K562 (cell line): ENCODE measurements around the gene ST6GALNAC3. TPM values are rescaled to one million over a fixed set of nuclear protein-coding genes. Genes with fewer than 3 reads are reported as not detected.

Source experiments
- ATAC-seq: fragments of 200-7000 bp; cut with Tn5 transposase; 3 replicates; pipeline ENCODE4 v1.9.1; 2020; ENCODE audit warnings: moderate library complexity
- BruUV-seq: library from RNA; stranded (reverse); fragments of 400-500 nt; replicated peaks from 2 replicates; lab custom pipeline; 2021; lab: Mats Ljungman, UMichigan
- CTCF ChIA-PET: fragments of 300-600 bp; formaldehyde crosslinking; extraction: SDS; loops from one replicate; lab custom pipeline; 2021; ENCODE audit warnings: low intra/inter-chr PET ratio; lab: Yijun Ruan, JAX
- POLR2A ChIA-PET: fragments of 300-600, 350-650 bp; sonication (Branson Sonifier 250); formaldehyde crosslinking; extraction: SDS; loops from one replicate; lab custom pipeline; 2021; ENCODE audit warnings: antibody characterized with exemption, inconsistent platforms; lab: Yijun Ruan, JAX
- DNase-seq, 4 experiments: peaks; one replicate each; pipeline versions ENCODE4 v3.0.0 to v3.0.0-alpha.2; 2011 to 2018; ENCODE audit warnings: low spot score in 3 of 4, mixed read lengths in 3 of 4; ENCODE audit errors: extremely low read depth in 1 of 4
- FAIRE-seq: peaks from 2 replicates; lab custom pipeline; 2011; peaks lifted over from hg19 to GRCh38; lab: Jason Lieb, UNC
- H2AFZ ChIP-seq: 2 replicates; pipeline ENCODE4 v1.6.0; 2011; ENCODE audit warnings: low read depth, low read length, control low read depth, inconsistent platforms
- H3K27ac ChIP-seq: fragments of 200-600 bp; 3 replicates; pipeline ENCODE4 v1.8.0; 2011; ENCODE audit warnings: low read depth, mild to moderate bottlenecking, control low read depth, inconsistent platforms, low read length, moderate library complexity, mixed read lengths; ENCODE audit errors: extremely low read depth
- H3K27me3 ChIP-seq, 2 experiments: fragments of 300-600 bp in 1 of 2; 2 replicates in 1 of 2; 3 replicates in 1 of 2; pipeline versions ENCODE4 v1.6.0 to v1.8.0; 2011; ENCODE audit warnings: inconsistent platforms in 2 of 2, low read length in 2 of 2, mild to moderate bottlenecking in 1 of 2, mixed read lengths in 1 of 2, moderate library complexity in 1 of 2; ENCODE audit not compliant: control insufficient read depth in 2 of 2, insufficient read depth in 2 of 2
- H3K36me3 ChIP-seq: fragments of 300-600 bp; 3 replicates; pipeline ENCODE4 v1.8.0; 2011; ENCODE audit warnings: mild to moderate bottlenecking, low read length, inconsistent platforms; ENCODE audit not compliant: control insufficient read depth, insufficient read depth
- H3K4me1 ChIP-seq, 2 experiments: fragments of 200-600 bp in 1 of 2; replicated peaks in 1 of 2; 2 replicates in 1 of 2; 3 replicates in 1 of 2; pipeline versions ENCODE4 v1.5.1 to v1.8.0; 2011; ENCODE audit warnings: inconsistent platforms in 2 of 2, low read length in 2 of 2, mild to moderate bottlenecking in 1 of 2, mixed read lengths in 1 of 2, moderate library complexity in 1 of 2; ENCODE audit not compliant: control insufficient read depth in 2 of 2, insufficient read depth in 2 of 2
- H3K4me2 ChIP-seq: 2 replicates; pipeline ENCODE4 v1.6.1; 2011; ENCODE audit warnings: low read length, control low read depth, inconsistent platforms, mixed read lengths; ENCODE audit not compliant: insufficient read depth
- H3K4me3 ChIP-seq: fragments of 200-600 bp; sonication (generic), shearing (Covaris generic); 2 replicates; pipeline ENCODE4 v1.5.1; 2016; ENCODE audit warnings: control low read depth, inconsistent platforms
- H3K79me2 ChIP-seq: fragments of 200-600 bp; 3 replicates; pipeline ENCODE4 v1.8.0; 2011; ENCODE audit warnings: low read length, inconsistent platforms; ENCODE audit not compliant: control insufficient read depth, insufficient read depth
- H3K9ac ChIP-seq, 2 experiments: 2 replicates each; pipeline versions ENCODE4 v1.6.0 to v1.6.1; 2011; ENCODE audit warnings: low read depth in 2 of 2, low read length in 2 of 2, control low read depth in 1 of 2, inconsistent platforms in 1 of 2, mild to moderate bottlenecking in 1 of 2, mixed read lengths in 1 of 2; ENCODE audit not compliant: insufficient read depth in 1 of 2
- H3K9me1 ChIP-seq: one replicate; pipeline ENCODE4 v1.6.0; 2011; ENCODE audit warnings: inconsistent platforms, mild to moderate bottlenecking, low read length, moderate library complexity; ENCODE audit not compliant: control insufficient read depth, insufficient read depth
- H3K9me3 ChIP-seq: replicated peaks from 2 replicates; pipeline ENCODE4 v1.5.1; 2011; ENCODE audit warnings: low read depth, low read length, inconsistent platforms; ENCODE audit not compliant: control insufficient read depth, insufficient read depth
- H4K20me1 ChIP-seq: replicated peaks from 2 replicates; pipeline ENCODE4 v1.6.1; 2011; ENCODE audit warnings: low read length, inconsistent platforms, mixed read lengths; ENCODE audit not compliant: control insufficient read depth, insufficient read depth
- ASH1L ChIP-seq: fragments of 450-650 bp; IDR thresholded peaks from 2 replicates; pipeline ENCODE4 v1.6.1; 2018; ENCODE audit warnings: borderline replicate concordance, mild to moderate bottlenecking, low read depth; ENCODE audit not compliant: partially characterized antibody
- FOXP4 ChIP-seq: sonication (generic); formaldehyde crosslinking; IDR thresholded peaks from 2 replicates; pipeline ENCODE4 v1.8.0; 2022; ENCODE audit warnings: mild to moderate bottlenecking, missing genetic modification reagents, borderline replicate concordance
- MYNN ChIP-seq, 2 experiments: sonication (generic); formaldehyde crosslinking in 1 of 2; IDR thresholded peaks; 2 replicates each; pipeline versions ENCODE4 v1.5.0 to v1.6.1; 2016 to 2020; ENCODE audit warnings: antibody characterized with exemption in 1 of 2, missing genetic modification reagents in 1 of 2
- NFIX ChIP-seq: fragments of 250-450 bp; sonication (Bioruptor Pico); IDR thresholded peaks from 2 replicates; pipeline ENCODE4 v1.4.0; 2020; ENCODE audit warnings: low read depth, mild to moderate bottlenecking, moderate library complexity
- NFYB ChIP-seq: IDR thresholded peaks from 2 replicates; pipeline ENCODE4 v1.6.1; 2011; ENCODE audit warnings: mild to moderate bottlenecking, moderate library complexity; ENCODE audit not compliant: insufficient read length; ENCODE audit errors: extremely low read depth
- PRDM10 ChIP-seq: fragments of 450-650 bp; IDR thresholded peaks from 2 replicates; pipeline ENCODE4 v1.6.1; 2018; ENCODE audit not compliant: partially characterized antibody
- SLC30A9 ChIP-seq: fragments of 250-450 bp; sonication (Bioruptor Pico); IDR thresholded peaks from 2 replicates; pipeline ENCODE4 v1.8.0; 2022; ENCODE audit warnings: mild to moderate bottlenecking, moderate library complexity
- SMC3 ChIP-seq: conservative IDR thresholded peaks from 2 replicates; pipeline ENCODE4 v1.6.1; 2011; ENCODE audit warnings: low read depth, low read length, improper control_type of control experiment; ENCODE audit not compliant: insufficient read depth
- SPI1 ChIP-seq: IDR thresholded peaks from 2 replicates; pipeline ENCODE4 v1.6.1; 2011; ENCODE audit warnings: low read depth, low read length, control low read depth, borderline replicate concordance
- TFAM ChIP-seq: fragments of 250-450 bp; sonication (Bioruptor Pico); conservative IDR thresholded peaks from 2 replicates; pipeline ENCODE4 v1.5.0; 2021; ENCODE audit warnings: mild to moderate bottlenecking, moderate library complexity
- TFAP4 ChIP-seq: sonication (generic); formaldehyde crosslinking; IDR thresholded peaks from 2 replicates; pipeline ENCODE4 v1.8.0; 2022; ENCODE audit warnings: missing genetic modification reagents, mild to moderate bottlenecking, moderate library complexity, borderline replicate concordance
- ZNF79 ChIP-seq: fragments of 250-450 bp; sonication (Bioruptor Pico); IDR thresholded peaks from 2 replicates; pipeline ENCODE4 v1.4.0; 2020; ENCODE audit warnings: low read depth, mild to moderate bottlenecking, moderate library complexity
- WGBS: fragments of 100-300 bp; shearing (Covaris generic); methylation state at CpG from one replicate; pipeline ENCODE4 v1.1.6; 2016; ENCODE audit warnings: low coverage, mixed read lengths; ENCODE audit not compliant: insufficient coverage; ENCODE audit errors: missing lambda C conversion rate; 5-methylcytosine and 5-hydroxymethylcytosine counted together
- in situ Hi-C: fragments of 300-500 bp; cut with MboI; formaldehyde crosslinking; loops from 4 replicates; pipeline ENCODE4 v1.15.0; 2018; ENCODE audit warnings: inconsistent platforms, mixed read lengths
- intact Hi-C: fragments of 100-400 bp; cut with micrococcal nuclease; formaldehyde crosslinking; loops from 2 replicates; pipeline ENCODE4 v1.14.2; 2022
- polyA plus RNA-seq, 8 experiments: library from polyadenylated mRNA; depleted of rRNA in 4 of 8; stranded (reverse) in 5 of 8; unstranded in 3 of 8; fragments of >200 nt; fragmentation: Nextera tagmentation in 2 of 8; fragmentation: Illumina TruSeq in 1 of 8; extraction: Ambion mirVana in 2 of 8; extraction: Trizol in 1 of 8; gene quantifications; 2 replicates each; pipeline versions ENCODE4 v1.2.1 to v1.2.3, GENCODE V29; 2011 to 2014; ENCODE audit warnings: inconsistent platforms in 1 of 8, missing spikeins in 1 of 8
- total RNA-seq, 7 experiments: library from RNA; depleted of rRNA in 6 of 7; stranded (reverse); fragments of >200 nt in 6 of 7; fragmentation: Illumina TruSeq in 2 of 7; extraction: Trizol in 2 of 7; gene quantifications; 2 replicates each; pipeline versions ENCODE4 v1.2.1 to v1.2.3, GENCODE V29; 2011 to 2021; ENCODE audit warnings: low replicate concordance in 1 of 7
- TF ChIP-seq, protein P1 (sequence below): sonication (generic); formaldehyde crosslinking; IDR thresholded peaks from 2 replicates; pipeline ENCODE4 v1.8.1; 2022; ENCODE audit warnings: missing genetic modification reagents

The ST6GALNAC3 gene
- total and polyA plus RNA-seq, 9 of the 15 experiments (the other 6 are each of a cell fraction or from before 2014, with no cell fraction given): 0.04 to 0.29 (median 0.18) TPM; not detected in 6

DNA sequence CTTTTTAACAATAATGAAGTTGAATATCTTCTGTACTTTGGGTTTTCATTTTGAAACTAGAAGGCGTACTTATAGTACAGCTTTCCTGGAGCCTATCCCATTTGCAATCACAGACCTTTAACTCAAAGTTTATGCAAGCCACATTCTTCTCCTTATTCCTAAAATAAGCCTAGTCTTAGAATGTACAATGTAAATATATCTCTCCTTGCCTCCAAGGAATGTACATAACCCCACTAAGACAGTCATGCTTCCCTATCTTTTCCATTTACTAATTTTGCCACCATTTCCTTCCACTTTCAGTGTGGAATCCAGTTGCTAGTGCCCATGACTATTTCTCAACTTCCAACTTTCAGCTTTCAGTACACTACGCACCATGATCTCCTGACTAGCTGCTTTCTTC lies 327.6 kb downstream of the ST6GALNAC3 start:
- Histone ChIP-seq H3K4me1 (no peaks in the 10 kb centered on the region), H3K36me3 (no peaks in the 10 kb centered on the region), H2AFZ (no peak overlapping the region), H3K9me1 (no peaks in the 10 kb centered on the region), H3K4me2 (no peak overlapping the region), H3K27ac (no peak overlapping the region), H3K79me2 (no peaks in the 10 kb centered on the region), H3K27me3 (no peaks in the 10 kb centered on the region), H3K9me3 (no peaks in the 10 kb centered on the region), H3K9ac (no peak overlapping the region), H4K20me1 (no peaks in the 10 kb centered on the region), H3K4me3 (no peak overlapping the region)
- intact Hi-C loops (no loop called here), in situ Hi-C loops (no loop called here)
- ChIA-PET POLR2A (interaction anchor here (0.6 kb wide), 1 partner anchor 418 kb away, joined by 3 read pairs; no protein-coding TSS in a partner anchor), CTCF (no interaction called here)
- FAIRE-seq: no peak
- no peak for ATAC-seq
- BruUV-seq: no TSS peak
- DNase-seq: no peak
- 0% methylated on average over 2 of the region's 2 CpGs for WGBS
- TF ChIP-seq ZNF79 (CRISPR knock-in tag) (no peak), MYNN (IDR thresholded peaks at IDR 0.05) (no peak), MYNN (CRISPR knock-in tag; IDR thresholded peaks at IDR 0.05) (no peak), SLC30A9 (CRISPR knock-in tag) (no peak), ASH1L (no peak), SPI1 (no peak), FOXP4 (no peak), PRDM10 (no peak), TFAP4 (CRISPR knock-in tag) (no peak), TFAM (CRISPR knock-in tag) (no peak), SMC3 (no peak), NFIX (no peak), NFYB (no peak)
- TF ChIP-seq, protein P1, sequence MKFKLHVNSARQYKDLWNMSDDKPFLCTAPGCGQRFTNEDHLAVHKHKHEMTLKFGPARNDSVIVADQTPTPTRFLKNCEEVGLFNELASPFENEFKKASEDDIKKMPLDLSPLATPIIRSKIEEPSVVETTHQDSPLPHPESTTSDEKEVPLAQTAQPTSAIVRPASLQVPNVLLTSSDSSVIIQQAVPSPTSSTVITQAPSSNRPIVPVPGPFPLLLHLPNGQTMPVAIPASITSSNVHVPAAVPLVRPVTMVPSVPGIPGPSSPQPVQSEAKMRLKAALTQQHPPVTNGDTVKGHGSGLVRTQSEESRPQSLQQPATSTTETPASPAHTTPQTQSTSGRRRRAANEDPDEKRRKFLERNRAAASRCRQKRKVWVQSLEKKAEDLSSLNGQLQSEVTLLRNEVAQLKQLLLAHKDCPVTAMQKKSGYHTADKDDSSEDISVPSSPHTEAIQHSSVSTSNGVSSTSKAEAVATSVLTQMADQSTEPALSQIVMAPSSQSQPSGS (CRISPR knock-in tag): no peak
